Breast epithelium (tissue), 4 donors: ENCODE measurements around the gene ABCA3. TPM values are rescaled to one million over a fixed set of nuclear protein-coding genes. Genes with fewer than 3 reads are reported as not detected.

Source experiments
- DNase-seq, 2 donors: peaks; one replicate each; pipeline ENCODE4 v3.0.0-alpha.2; 2019; ENCODE audit warnings: low spot score in 2 of 2
- H3K27ac ChIP-seq, 2 donors: fragments of 200-600 bp; sonication (generic) in 1 of 2; one replicate each; pipeline ENCODE4 v1.5.1; 2016 to 2019; ENCODE audit warnings: mild to moderate bottlenecking in 1 of 2
- H3K27me3 ChIP-seq, 2 donors: fragments of 200-600 bp; sonication (generic) in 1 of 2; one replicate each; pipeline versions ENCODE4 v1.5.1 to v1.6.0; 2017 to 2019; ENCODE audit warnings: control low read depth in 1 of 2, mild to moderate bottlenecking in 1 of 2
- H3K36me3 ChIP-seq: fragments of 200-600 bp; one replicate; pipeline ENCODE4 v1.5.1; 2019
- H3K4me1 ChIP-seq, 2 donors: fragments of 200-600 bp; sonication (generic); one replicate each; pipeline ENCODE4 v1.5.1; 2016 to 2019; ENCODE audit warnings: control low read depth in 1 of 2
- H3K4me3 ChIP-seq, 3 donors: fragments of 200-600 bp; sonication (generic); 1 replicate in 2 of 3; 2 replicates in 1 of 3; pipeline ENCODE4 v1.5.1; 2016 to 2019; ENCODE audit warnings: mild to moderate bottlenecking in 3 of 3, moderate library complexity in 2 of 3
- H3K9me3 ChIP-seq, 2 donors: fragments of 200-600 bp; sonication (generic) in 1 of 2; one replicate each; pipeline ENCODE4 v1.5.1; 2016 to 2019; ENCODE audit warnings: control low read depth in 1 of 2
- CTCF ChIP-seq, 3 donors: fragments of 450-650 bp; IDR thresholded peaks; one replicate each; pipeline ENCODE4 v1.5.1; 2016 to 2017; ENCODE audit warnings: antibody characterized with exemption in 3 of 3, mild to moderate bottlenecking in 3 of 3, moderate library complexity in 3 of 3
- POLR2A ChIP-seq: fragments of 450-650 bp; IDR thresholded peaks from one replicate; pipeline ENCODE4 v1.6.1; 2016; ENCODE audit warnings: antibody characterized with exemption, mild to moderate bottlenecking, moderate library complexity
- POLR2AphosphoS5 ChIP-seq, 3 donors: sonication (generic); formaldehyde crosslinking; IDR thresholded peaks; one replicate each; pipeline ENCODE4 v1.6.1; 2017; ENCODE audit warnings: antibody characterized with exemption in 3 of 3
- intact Hi-C: fragments of 100-400 bp; cut with DNase I; formaldehyde crosslinking; loops from one replicate; pipeline ENCODE4 v1.15.1; 2023; ENCODE audit warnings: low total_unique reads
- total RNA-seq, 3 donors: library from RNA; depleted of rRNA; stranded (reverse); fragments of >200 nt; gene quantifications; one replicate each; pipeline ENCODE4 v1.1.0, GENCODE V29; 2016

ABCA3 gene
- total RNA-seq, 3 donors from 2014 or later, result 6.2 to 7.8 (median 6.3) TPM

GRCh38 chr16:2276368-2277195 lies 63.9 kb downstream of the ABCA3 start:
- no peak for TF ChIP-seq POLR2A
- no peak for TF ChIP-seq CTCF (IDR thresholded peaks at IDR 0.05)
- no peak for TF ChIP-seq POLR2AphosphoS5 (IDR thresholded peaks at IDR 0.05)
- H3K36me3 ChIP-seq, result no peaks in the 10 kb centered on the region
- intact Hi-C loops, result no loop called here

GRCh38 chr16:2275476-2276367 lies 64.8 kb downstream of the ABCA3 start:
- Histone ChIP-seq H3K36me3 (no peaks in the 10 kb centered on the region), H3K27me3 (no peaks in the 10 kb centered on the region), H3K27ac (no peak overlapping the region), H3K9me3 (no peaks in the 10 kb centered on the region), H3K4me1 (no peaks in the 10 kb centered on the region), H3K4me3 (no peak overlapping the region)
- TF ChIP-seq CTCF (IDR thresholded peaks at IDR 0.05) (no peak), POLR2AphosphoS5 (IDR thresholded peaks at IDR 0.05) (no peak), POLR2A (no peak)
- no peak for DNase-seq
- intact Hi-C loops, result no loop called here

More at GRCh38 chr16:2276368-2277195, 63.9 kb downstream of the ABCA3 start:
- H3K4me1 ChIP-seq, result no peaks in the 10 kb centered on the region
- no peaks in the 10 kb centered on the region for H3K27me3 ChIP-seq
- no peak overlapping the region for H3K27ac ChIP-seq
- no peaks in the 10 kb centered on the region for H3K9me3 ChIP-seq
- no peak overlapping the region for H3K4me3 ChIP-seq
- no peak for DNase-seq

- intact Hi-C loops, result no loop called here
- no peaks in the 10 kb centered on the region for H3K27me3 ChIP-seq
Observed at GRCh38 chr16:2273931-2274330, 66.6 kb downstream of the ABCA3 start.

GRCh38 chr16:2273484-2273883 lies 67.0 kb downstream of the ABCA3 start:
- Histone ChIP-seq H3K4me1 (peaks cover 6 to 10% of the 10 kb centered on the region in 2 donors), H3K27ac (no peak overlapping the region), H3K4me3 (no peak overlapping the region), H3K36me3 (no peaks in the 10 kb centered on the region), H3K9me3 (no peaks in the 10 kb centered on the region), H3K27me3 (no peaks in the 10 kb centered on the region)
- intact Hi-C loops, result no loop called here
- TF ChIP-seq POLR2A (no peak), POLR2AphosphoS5 (IDR thresholded peaks at IDR 0.05) (no peak), CTCF (IDR thresholded peaks at IDR 0.05) (no peak)
- no peak for DNase-seq

More at GRCh38 chr16:2273931-2274330, 66.6 kb downstream of the ABCA3 start:
- Histone ChIP-seq H3K4me1 (peaks cover 6 to 10% of the 10 kb centered on the region in 2 donors), H3K4me3 (no peak overlapping the region), H3K27ac (no peak overlapping the region), H3K36me3 (no peaks in the 10 kb centered on the region), H3K9me3 (no peaks in the 10 kb centered on the region)
- TF ChIP-seq CTCF (IDR thresholded peaks at IDR 0.05) (no peak), POLR2A (no peak), POLR2AphosphoS5 (IDR thresholded peaks at IDR 0.05) (no peak)
- no peak for DNase-seq
